Breast epithelium (tissue), 4 donors: Measurements from ENCODE around the gene GAL3ST2. TPM values are rescaled to one million over a fixed set of nuclear protein-coding genes. Genes with fewer than 3 reads are reported as not detected.
"Not testable (repeated sequence)": the region's sequence is repeated elsewhere in the genome, so short reads cannot be mapped to it uniquely, and the experiment has no call there.

Experiments used
- DNase-seq, 2 donors: peaks; one replicate each; pipeline ENCODE4 v3.0.0-alpha.2; 2019; ENCODE audit warnings: low spot score in 2 of 2
- H3K27ac ChIP-seq, 2 donors: fragments of 200-600 bp; sonication (generic) in 1 of 2; one replicate each; pipeline ENCODE4 v1.5.1; 2016 to 2019; ENCODE audit warnings: mild to moderate bottlenecking in 1 of 2
- H3K27me3 ChIP-seq, 2 donors: fragments of 200-600 bp; sonication (generic) in 1 of 2; one replicate each; pipeline versions ENCODE4 v1.5.1 to v1.6.0; 2017 to 2019; ENCODE audit warnings: control low read depth in 1 of 2, mild to moderate bottlenecking in 1 of 2
- H3K36me3 ChIP-seq: fragments of 200-600 bp; one replicate; pipeline ENCODE4 v1.5.1; 2019
- H3K4me1 ChIP-seq, 2 donors: fragments of 200-600 bp; sonication (generic); one replicate each; pipeline ENCODE4 v1.5.1; 2016 to 2019; ENCODE audit warnings: control low read depth in 1 of 2
- H3K4me3 ChIP-seq, 3 donors: fragments of 200-600 bp; sonication (generic); 1 replicate in 2 of 3; 2 replicates in 1 of 3; pipeline ENCODE4 v1.5.1; 2016 to 2019; ENCODE audit warnings: mild to moderate bottlenecking in 3 of 3, moderate library complexity in 2 of 3
- H3K9me3 ChIP-seq, 2 donors: fragments of 200-600 bp; sonication (generic) in 1 of 2; one replicate each; pipeline ENCODE4 v1.5.1; 2016 to 2019; ENCODE audit warnings: control low read depth in 1 of 2
- CTCF ChIP-seq, 3 donors: fragments of 450-650 bp; IDR thresholded peaks; one replicate each; pipeline ENCODE4 v1.5.1; 2016 to 2017; ENCODE audit warnings: antibody characterized with exemption in 3 of 3, mild to moderate bottlenecking in 3 of 3, moderate library complexity in 3 of 3
- POLR2A ChIP-seq: fragments of 450-650 bp; IDR thresholded peaks from one replicate; pipeline ENCODE4 v1.6.1; 2016; ENCODE audit warnings: antibody characterized with exemption, mild to moderate bottlenecking, moderate library complexity
- POLR2AphosphoS5 ChIP-seq, 3 donors: sonication (generic); formaldehyde crosslinking; IDR thresholded peaks; one replicate each; pipeline ENCODE4 v1.6.1; 2017; ENCODE audit warnings: antibody characterized with exemption in 3 of 3
- intact Hi-C: fragments of 100-400 bp; cut with DNase I; formaldehyde crosslinking; loops from one replicate; pipeline ENCODE4 v1.15.1; 2023; ENCODE audit warnings: low total_unique reads
- total RNA-seq, 3 donors: library from RNA; depleted of rRNA; stranded (reverse); fragments of >200 nt; gene quantifications; one replicate each; pipeline ENCODE4 v1.1.0, GENCODE V29; 2016

GAL3ST2 gene
- total RNA-seq, 3 donors from 2014 or later: 2.6 TPM; not detected in 2

DNA sequence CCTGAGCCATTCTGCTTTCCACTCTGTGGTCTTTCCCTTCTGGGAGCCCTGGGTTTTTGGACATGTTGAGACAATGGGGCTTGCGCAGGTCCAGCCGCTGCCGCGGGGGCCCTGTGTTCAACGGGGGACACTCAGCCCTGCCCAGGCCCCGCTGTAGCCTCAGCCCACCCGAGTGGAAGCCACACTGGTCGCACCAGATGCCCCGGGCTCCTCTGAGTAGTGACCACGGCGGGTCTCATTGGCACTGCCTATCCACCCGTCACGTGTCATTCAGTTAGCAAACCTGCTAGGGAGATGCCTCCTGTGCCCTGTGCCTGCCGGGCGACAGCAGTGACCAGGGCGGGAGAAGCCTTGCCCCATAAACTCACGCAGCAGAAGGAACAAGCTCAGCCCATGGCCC is 23.1 kb upstream of the GAL3ST2 start:
- intact Hi-C loops: no loop called here
- no peak for DNase-seq
- TF ChIP-seq CTCF (IDR thresholded peaks at IDR 0.05) (no peak), POLR2AphosphoS5 (IDR thresholded peaks at IDR 0.05) (no peak), POLR2A (no peak)
- H3K27me3 ChIP-seq: no peaks in the 10 kb centered on the region
- H3K36me3 ChIP-seq: peaks cover 3% of the 10 kb centered on the region
- no peaks in the 10 kb centered on the region for H3K9me3 ChIP-seq
- H3K4me1 ChIP-seq: no peaks in the 10 kb centered on the region
- H3K27ac ChIP-seq: no peak overlapping the region
- no peak overlapping the region for H3K4me3 ChIP-seq

DNA sequence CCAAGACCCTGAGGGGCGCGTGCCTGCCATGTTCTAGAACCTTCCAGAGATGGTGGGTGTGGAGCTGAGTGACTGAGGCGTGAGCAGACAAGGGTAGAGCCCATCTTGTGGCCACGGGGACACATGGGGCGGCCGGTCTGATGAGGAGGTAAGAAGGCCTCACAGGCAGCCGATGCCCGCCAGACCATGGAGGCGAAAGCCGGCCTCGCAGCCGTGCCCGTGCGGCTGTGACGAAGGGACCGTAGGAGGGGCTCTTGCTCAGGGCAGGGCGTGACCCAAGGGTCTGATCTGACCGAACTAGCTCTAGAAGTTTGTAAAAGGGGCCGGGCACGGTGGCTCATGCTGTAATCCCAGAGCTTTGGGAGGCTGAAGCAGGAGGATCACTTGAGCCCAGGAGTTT is 22.6 kb upstream of the GAL3ST2 start:
- Histone ChIP-seq H3K36me3 (peaks cover 3% of the 10 kb centered on the region), H3K9me3 (no peaks in the 10 kb centered on the region), H3K27me3 (no peaks in the 10 kb centered on the region), H3K4me1 (no peaks in the 10 kb centered on the region), H3K4me3 (no peak overlapping the region), H3K27ac (no peak overlapping the region)
- DNase-seq: no peak
- intact Hi-C loops: no loop called here
- no peak for TF ChIP-seq POLR2AphosphoS5 (IDR thresholded peaks at IDR 0.05)

GRCh38 chr2:241755166-241755565 is 21.5 kb upstream of the GAL3ST2 start:
- no peak overlapping the region for H3K27ac ChIP-seq
- peaks cover 3% of the 10 kb centered on the region for H3K36me3 ChIP-seq
- intact Hi-C loops: loop anchor here (1.0 kb wide), 1 partner anchor 19 kb away; no protein-coding TSS in a partner anchor
- DNase-seq: no peak
- no peaks in the 10 kb centered on the region for H3K27me3 ChIP-seq
- no peaks in the 10 kb centered on the region for H3K9me3 ChIP-seq
- H3K4me3 ChIP-seq: no peak overlapping the region
- TF ChIP-seq POLR2A (no peak), POLR2AphosphoS5 (IDR thresholded peaks at IDR 0.05) (no peak), CTCF (IDR thresholded peaks at IDR 0.05) (no peak)
- no peaks in the 10 kb centered on the region for H3K4me1 ChIP-seq

DNA sequence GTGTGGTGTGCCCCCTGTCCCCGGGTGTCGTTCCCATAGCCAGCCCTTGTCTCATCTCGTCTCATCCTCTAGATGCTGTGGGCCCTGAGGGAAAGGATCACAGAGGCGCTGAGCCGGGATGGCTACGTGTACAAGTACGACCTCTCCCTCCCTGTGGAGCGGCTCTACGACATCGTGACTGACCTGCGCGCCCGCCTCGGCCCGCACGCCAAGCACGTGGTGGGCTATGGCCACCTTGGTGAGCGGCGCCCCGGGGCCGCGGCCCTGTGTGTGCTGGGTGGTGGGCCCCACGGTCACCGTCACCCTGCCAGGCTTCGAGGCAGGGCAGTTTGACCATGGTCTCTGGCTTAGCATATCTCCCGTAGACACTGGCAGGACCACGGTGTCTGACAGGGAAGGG is 20.8 kb upstream of the GAL3ST2 start:
- no peak for DNase-seq
- H3K4me3 ChIP-seq: no peak overlapping the region
- TF ChIP-seq POLR2A: no peak
- no peak for TF ChIP-seq CTCF (IDR thresholded peaks at IDR 0.05)
- TF ChIP-seq POLR2AphosphoS5 (IDR thresholded peaks at IDR 0.05): no peak
- intact Hi-C loops: loop anchor here (1.0 kb wide), 1 partner anchor 19 kb away; no protein-coding TSS in a partner anchor
- H3K9me3 ChIP-seq: no peaks in the 10 kb centered on the region
- H3K27me3 ChIP-seq: no peaks in the 10 kb centered on the region
- H3K4me1 ChIP-seq: no peaks in the 10 kb centered on the region
- no peak overlapping the region for H3K27ac ChIP-seq
- H3K36me3 ChIP-seq: peaks cover 3% of the 10 kb centered on the region

- H3K36me3 ChIP-seq: peaks cover 3% of the 10 kb centered on the region
- intact Hi-C loops: no loop called here
- no peak for TF ChIP-seq CTCF (IDR thresholded peaks at IDR 0.05)
- no peak for TF ChIP-seq POLR2A
- no peak for TF ChIP-seq POLR2AphosphoS5 (IDR thresholded peaks at IDR 0.05)
Observed at GRCh38 chr2:241759067-241759807, 17.4 kb upstream of the GAL3ST2 start.

DNA sequence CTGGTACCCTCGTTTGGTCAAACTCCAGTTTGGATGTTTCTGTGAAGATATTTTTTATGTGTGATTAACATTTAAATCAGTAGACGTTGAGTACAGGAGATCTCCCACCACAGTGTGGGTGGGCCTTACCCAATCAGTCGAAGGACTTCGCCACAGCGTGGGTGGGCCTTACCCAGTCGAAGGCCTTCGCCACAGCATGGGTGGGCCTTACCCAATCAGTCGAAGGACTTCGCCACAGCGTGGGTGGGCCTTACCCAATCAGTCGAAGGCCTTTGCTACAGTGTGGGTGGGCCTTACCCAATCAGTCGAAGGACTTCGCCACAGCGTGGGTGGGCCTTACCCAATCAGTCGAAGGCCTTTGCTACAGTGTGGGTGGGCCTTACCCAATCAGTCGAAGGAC is 16.7 kb upstream of the GAL3ST2 start:
- DNase-seq, H3K36me3 ChIP-seq, intact Hi-C loops: not testable (repeated sequence)

More at GRCh38 chr2:241759067-241759807, 17.4 kb upstream of the GAL3ST2 start:
- Histone ChIP-seq H3K27ac (no peak overlapping the region), H3K27me3 (no peaks in the 10 kb centered on the region), H3K4me1 (no peaks in the 10 kb centered on the region), H3K4me3 (no peak overlapping the region), H3K9me3 (no peaks in the 10 kb centered on the region)
- no peak for DNase-seq

More for the DNA sequence above, 16.7 kb upstream of the GAL3ST2 start:
- H3K4me3 ChIP-seq, H3K4me1 ChIP-seq, H3K9me3 ChIP-seq, H3K27ac ChIP-seq, H3K27me3 ChIP-seq: not testable (repeated sequence)
